COLO829 (cell line): ENCODE data around the gene WBP4.

Source experiments
- DNase-seq: peaks from one replicate; pipeline ENCODE4 v3.0.0; 2012; ENCODE audit warnings: low spot score

WBP4 gene

DNA sequence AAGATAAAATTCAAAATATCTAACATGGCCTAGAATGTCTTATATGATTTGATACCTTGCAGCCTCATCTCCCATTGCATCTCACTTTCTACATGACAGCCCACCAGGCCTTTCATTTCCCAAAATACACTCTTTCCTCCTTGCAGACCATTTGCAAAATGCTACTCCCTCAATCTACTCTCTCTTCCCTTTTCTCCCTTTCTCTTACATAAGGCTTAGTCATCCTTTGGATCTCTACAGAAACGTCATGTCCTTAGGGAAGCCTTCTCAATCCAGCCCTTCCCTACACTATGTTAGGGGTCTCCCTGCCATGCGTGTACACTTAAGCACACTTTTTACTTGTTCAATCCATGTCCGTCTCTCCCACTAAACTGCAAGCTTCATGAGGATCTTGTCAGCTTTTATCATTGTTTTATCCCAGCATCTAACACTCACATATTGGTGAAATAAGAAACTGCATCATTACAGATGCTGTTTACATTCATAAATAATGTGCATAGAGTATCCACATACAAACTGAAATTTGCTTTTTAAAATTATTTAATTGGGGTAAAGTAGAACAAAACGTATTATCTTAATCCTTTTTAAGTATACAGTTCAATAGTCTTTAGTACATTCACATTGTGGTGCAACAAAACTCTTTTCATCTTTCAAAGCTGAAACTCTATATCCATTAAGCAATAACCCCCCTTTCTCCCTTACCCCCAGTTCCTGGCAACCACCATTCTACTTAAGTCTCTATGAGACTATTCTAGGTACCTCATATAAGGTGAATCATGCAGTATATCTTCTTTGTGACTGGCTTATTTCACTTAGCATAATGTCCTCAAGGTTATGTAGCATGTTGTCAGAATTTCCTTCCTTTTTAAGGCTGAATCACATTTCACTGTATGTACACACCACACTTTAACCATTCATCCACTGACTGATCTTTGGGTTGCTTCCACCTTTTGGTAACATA is 11.5 kb upstream of the WBP4 start:
- no peak for DNase-seq

DNA sequence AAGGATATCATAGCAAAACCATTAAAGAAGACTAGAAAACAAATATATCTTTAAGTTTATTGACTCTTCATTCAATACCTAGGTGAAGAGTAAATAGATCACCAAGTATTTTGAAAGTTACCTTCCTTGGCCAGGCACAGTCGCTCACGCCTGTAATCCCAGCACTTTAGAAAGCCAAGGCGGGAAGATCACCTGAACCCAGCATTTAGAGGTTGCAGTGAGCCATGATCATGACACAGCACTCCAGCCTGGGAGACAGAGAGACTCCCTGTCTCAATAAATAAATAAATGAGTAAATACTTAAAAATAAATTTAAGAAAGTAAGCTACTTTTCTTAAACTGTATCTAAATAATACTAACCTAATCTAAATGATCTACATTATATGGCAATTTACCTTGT is 8.9 kb upstream of the WBP4 start:
- DNase-seq: no peak

DNA sequence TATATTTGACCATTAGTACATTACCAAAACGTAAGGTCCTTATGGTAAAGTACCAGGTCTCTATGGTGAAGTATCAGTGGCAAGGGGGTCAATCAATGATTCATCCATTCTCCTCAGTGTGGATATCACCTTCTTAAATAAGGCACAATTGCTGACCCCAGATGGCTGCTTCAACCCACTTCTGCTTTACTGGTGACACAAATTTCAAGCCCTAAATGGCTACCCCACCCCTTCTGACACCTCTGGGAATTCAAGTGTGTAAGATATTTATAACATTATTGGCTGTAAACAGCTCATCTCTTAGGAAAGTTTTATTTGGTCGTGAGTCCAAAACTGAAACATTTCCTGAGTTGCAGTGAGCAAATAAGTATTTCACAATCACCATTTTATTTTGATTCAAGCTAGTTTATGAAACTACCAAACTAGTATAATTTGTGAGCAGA is 7.9 kb upstream of the WBP4 start:
- DNase-seq: no peak

DNA sequence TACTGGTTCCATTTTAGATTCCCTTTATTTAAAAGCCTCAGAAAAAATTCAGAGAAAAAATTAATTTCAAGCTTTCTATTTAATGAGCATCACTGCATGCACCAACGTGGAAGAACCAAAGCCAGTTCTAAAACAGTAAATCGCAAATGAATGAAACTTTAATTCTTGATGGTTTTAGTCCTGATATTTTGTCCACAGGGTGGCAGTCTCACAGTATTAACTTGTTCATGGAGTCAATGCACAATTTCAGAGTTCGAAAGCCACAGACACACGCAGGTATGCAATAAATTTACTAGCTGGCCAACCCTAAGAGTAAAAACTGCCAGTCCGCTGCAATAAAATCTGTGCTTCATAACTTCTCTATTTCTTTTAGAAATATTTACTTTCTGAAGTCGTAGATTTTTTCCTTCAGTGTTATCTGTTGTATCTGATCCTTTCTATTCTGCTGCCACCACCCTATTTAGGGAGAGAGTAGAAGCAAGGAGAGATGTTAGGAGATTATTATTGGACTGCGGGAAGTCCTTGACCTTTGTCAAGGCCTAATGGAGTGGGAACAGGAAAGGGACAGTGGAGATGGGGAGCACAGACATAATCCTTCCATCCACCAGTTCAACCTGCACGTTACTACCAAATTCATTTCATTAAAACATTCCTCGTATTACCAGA is 7.0 kb upstream of the WBP4 start:
- DNase-seq: peak; percentile 21

DNA sequence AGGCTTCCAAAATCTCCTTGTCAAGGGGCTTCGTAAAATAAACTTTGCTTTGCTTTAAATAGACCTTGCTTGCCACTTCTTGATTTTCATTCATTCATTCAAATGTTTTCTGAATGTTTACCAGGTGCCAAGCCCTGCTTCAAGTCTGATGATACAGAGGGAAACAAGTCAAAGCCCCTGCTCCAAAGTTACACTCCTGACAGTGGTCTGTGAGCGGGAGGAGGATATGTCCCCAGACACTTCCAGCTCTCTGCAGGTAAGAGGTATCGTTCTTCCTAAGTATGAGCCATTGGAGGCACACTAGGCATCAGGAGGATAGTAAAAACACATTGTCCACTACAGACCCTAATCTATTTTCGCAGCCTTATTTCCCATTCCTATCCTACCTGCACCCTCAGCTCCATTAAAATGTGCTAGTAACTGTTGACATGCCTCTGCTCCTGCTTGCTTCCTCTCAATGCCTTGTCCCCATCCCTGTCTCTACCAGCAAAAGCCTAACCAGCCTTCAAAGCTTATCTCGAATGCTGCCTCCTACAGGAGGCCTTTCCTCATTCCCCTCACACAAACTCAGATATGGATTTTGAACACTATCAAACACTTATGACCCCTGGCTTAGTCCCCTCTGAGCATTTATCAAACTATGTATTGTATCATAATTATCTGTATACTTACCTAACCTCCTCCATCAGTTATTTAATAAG is 6.2 kb upstream of the WBP4 start:
- DNase-seq: no peak

DNA sequence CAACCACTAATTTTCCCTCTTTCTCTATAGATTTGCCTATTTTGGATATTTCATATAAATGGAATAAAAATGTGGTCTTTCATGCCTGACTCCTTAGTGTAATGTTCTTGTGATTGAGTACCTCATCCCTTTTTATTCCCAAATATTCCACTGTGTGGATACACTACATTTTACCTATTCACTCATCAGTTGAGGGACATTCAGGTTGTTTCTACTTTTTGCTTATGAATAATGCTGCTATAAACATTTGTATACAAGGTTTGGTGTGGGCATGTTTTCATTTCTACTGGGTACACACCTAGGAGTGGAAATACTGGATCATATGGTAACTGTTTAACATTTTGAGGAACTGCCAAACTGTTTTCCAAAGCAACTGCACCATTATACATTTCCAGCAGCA is 5.1 kb upstream of the WBP4 start:
- DNase-seq: no peak

DNA sequence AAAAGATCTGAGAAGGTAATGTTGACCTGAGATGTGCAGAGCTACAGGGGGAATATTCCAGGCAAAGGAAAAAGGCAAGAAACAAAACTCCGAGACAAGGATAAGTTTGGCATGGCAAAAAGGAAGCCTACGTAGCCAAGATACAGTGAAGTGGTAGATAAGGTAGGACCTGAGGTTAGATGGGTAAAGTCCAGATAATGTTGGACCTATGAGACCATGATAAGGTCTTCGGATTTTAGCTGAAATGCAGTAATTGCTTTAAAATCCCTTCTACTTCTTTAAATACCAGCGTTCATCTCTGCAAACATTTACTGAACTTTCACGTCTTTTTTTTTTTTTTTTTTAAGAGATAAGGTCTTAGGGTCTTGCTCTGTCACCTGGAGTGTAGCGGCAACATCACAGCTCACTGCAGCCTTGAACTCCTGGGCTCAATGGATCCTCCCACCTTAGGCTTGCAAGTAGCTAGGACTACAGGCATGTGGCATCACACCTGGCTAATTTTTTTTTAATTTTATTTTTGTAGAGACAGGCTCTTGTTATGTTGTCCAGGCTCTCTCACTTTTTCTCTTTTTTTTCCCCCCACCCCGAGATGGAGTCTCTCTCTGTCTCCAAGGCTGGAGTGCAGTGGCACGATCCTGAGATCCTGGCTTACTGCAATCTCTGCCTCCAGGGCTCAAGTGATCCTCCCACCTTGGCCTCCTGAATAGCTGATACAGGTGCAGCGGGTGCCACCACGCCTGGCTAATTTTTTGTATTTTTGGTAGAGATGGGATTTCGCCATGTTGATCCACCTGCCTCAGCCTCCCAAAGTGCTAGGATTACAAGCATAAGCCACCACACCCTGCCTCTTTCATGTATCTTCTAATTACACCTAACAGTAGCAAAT is 4.2 kb upstream of the WBP4 start:
- no peak for DNase-seq

DNA sequence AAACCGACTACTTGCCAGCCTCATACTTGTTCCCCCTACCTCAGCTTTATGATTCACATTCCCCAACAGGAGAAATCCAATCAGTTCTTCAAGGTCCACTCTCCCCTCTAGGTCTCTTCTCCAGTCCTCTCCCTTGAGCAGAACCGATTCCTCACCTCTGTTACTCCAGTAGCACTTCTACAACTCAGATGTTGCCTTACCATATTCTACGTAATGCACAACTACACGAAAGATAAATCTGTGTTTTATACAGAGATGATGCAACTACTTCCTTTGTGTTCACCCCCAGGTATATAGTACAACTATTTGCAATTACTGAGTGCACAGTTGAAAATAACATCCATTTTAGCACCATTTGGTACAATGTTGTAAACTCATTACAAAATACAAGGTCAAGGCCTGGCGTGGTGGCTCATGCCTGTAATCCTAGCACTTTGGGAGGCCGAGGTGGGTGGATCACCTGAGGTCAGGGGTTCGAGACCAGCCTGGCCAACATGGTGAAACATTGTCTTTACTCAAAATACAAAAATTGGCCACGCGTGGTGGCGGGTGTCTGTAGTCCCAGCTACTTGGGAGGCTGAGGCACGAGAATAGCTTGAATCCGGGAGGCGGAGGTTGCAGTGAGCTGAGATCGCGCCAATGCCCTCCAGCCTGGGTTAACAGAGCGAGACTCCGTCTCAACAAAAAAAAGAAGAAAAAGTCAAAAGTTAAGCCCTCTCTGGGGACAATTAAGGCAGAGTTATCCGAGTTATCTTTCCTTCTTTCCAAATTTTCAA is 2.8 kb upstream of the WBP4 start:
- no peak for DNase-seq

DNA sequence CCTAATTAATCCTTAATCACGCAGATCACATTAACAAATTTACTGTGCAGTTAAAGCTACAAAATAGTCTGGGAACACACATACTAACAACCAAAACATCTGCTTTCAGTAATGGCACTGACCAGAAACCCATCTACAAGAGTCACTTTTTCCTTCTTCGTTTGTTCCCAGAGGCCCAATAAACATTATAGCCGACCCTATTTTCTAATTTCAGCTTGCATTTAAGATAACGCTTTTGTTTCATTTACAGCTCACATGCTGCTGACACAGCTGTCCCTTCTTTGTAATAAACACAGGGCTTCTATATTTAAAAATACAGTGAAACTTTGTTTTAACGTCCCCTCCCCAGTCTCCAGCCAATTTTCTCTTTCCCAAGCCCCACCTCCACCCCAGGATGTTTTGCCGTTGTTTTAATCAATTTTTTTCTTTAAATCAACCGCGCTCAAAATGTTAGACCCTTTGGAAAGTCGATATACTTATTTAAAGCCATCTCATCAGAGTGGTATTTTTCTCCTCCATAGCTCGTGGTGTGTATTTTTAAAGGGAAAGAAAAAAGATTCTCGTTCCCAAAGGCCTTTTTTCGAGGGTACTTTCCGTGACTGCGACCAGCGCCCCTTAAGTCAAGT is 1.7 kb upstream of the WBP4 start:
- peak; percentile 30 for DNase-seq

DNA sequence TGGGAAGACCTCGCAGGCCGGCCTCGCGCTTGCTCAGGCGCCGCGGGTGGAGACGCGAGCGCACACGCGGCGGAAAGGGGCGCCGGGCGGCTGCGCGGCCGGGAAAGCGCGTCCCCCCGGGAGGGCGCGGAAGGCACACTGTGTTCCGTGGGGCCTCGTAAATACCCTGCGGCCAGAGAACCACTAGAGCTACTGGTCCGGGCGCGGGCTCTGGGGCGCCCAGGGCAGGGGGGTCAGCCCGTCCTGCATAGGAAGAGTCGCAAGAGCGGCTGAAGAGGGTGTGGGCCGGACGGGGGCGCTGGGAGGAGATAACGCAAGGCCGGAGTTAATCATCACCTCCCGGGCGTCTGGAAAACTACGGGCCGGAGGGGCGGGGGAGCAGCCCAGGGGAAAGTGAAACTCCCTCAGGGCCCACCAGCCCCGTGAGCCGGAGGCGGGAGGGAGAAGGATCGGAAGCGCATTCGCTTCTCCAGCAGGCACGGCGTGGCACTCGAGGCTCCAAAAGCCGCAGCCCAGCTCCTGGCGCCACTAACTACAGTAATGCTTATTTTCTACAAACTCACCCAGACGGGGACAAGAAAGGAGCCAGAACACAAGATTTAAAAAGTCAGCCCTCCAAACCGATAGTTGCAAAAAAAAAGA is 1.1 kb upstream of the WBP4 start:
- DNase-seq: peak; percentile 45

DNA sequence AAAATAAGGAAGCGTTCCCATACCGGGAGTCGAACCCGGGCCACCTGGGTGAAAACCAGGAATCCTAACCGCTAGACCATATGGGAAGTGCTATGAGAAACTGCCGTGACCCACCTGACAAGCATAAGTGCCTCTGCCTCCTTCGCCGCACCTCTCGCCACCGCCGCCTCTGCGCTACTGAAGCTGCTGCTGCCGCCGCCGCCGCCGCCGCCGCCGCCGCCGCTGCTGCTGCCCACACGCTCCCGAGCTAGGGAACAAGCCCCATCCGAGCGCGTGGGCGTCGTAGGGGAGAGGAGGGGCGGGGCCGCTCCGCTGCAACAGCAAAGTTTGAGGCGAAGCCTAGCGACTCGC is 610 bp upstream of the WBP4 start:
- DNase-seq: peak; percentile 54

DNA sequence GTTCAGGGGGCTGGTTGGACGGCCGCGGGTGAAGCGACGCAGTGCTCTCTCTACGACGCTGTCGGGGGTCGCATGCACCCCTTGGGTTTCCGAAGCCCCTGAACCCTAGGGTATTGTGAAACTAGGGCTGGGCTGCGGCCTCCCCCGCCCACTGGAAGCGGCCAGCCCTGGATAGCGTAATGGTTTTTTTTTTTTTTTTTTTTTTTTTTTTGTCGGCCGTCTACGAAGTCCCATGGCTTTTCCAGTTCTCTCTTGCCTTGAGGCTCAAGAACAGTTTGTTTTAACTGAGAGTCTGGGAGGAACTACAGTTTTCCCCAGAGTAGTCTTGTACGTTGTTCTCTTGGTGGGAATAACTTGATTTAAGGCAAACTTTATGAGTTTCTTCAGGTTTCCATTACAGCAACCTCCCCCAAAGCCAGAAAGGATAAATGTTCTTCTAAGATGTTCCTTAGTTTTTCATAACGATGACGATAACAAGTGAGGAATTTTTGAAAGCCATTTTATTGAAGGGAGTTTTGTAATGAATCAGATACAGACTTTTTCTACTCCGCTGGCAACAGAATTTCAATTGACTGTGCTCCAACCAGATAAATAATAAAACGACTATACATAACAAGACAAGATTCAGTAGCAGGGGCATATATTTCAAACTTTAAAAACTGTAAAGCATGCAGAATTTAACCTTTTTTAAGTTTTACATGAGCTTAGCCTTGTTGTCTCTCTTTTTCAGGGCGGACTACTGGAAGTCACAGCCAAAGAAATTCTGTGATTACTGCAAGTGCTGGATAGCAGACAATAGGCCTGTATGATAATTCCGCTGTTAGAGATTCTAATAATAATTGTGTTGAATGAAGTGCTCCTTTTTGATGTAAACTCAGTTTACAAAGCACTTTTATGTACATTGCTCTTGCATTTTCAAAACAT is 867 bp downstream of the WBP4 start:
- DNase-seq: peak; percentile 71

DNA sequence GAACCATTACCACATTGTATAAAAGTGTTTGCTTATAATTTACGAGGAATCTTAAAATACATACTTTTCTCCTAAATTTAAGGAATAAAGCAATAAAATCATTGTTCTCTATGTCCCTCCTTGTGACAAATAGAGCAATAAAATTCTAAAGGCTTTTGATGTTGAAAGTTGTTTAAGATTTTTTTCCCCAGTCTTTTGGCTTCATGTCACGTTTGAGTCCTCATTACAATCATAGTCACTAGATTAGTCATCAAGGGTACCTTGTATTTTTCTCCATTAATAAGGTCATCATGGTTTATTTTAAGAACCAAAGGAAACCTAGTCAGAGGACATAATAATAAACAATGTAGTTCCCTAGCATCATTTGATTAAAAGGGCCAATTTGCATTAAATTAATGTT is 3.2 kb downstream of the WBP4 start:
- DNase-seq: peak; percentile 45

DNA sequence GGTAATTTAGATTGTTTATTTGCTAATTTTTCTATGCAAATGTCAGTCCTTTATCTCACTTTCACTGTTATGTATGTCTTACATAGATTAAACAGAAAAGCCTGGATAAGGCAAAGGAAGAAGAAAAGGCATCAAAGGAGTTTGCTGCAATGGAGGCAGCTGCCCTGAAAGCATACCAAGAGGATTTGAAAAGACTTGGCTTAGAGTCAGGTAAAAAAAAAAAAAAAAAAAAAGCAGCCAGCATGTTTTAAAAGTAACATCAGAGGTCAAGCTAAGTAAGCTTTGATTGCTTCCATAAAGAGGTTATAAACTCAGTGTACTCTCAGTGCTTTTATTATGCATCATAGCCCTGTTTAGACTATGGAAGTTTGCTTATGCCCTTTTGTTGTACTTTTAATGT is 3.8 kb downstream of the WBP4 start:
- no peak for DNase-seq

DNA sequence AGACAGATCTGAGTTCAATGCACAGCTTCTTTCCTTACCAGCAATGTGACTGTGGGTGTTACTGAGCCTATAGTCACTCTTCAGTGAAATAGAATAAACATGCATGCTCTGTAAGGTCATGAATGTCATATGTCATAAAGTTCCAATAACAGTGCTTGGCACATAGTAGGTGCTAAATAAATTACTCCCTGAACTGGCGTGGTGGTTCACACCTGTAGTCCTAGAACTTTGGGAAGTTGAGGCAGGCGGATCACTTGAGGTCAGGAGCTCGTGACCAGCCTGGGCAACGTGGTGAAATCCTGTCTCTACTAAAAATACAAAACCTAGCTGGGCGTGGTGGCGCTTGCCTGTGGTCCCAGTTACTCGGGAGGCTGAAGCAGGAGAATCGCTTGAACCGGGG is 13.2 kb downstream of the WBP4 start:
- DNase-seq: no peak

DNA sequence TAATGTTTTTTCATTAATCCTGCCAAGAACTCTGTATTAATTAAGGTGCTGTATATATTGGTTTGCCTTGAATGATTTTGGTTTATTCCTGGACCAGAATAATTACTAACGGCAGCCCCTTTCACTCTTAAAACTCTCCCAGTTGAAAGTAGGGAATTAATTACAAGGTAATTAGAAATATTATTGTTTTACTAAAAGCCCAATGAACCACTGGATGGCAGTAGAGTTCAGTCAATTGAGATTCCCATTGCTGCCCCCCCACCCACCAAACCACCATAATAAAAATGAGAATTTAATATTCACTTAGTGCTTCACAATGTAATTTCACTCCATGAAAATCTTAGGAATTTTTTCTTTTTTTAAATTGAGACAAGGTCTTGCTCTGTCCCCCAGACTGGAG is 13.7 kb downstream of the WBP4 start:
- DNase-seq: peak; percentile 54

DNA sequence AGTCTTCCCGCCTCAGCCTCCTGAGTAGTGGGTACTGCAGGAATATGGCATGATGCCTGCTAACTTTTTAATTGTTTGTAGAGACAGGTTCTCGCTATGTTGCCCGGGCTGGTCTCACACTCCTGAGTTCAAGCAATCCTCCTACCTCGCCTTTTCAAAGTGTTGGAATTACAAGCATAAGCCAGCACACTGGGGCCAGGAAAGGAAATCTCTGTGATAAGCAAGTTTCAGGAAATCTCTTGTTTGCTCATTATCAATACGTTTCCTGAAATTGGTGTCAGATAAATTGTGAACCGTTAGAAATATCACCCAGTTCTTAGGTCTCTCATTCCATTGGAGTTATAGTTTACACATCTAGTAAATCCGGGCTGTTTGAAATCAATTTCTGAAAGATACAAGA is 14.2 kb downstream of the WBP4 start:
- DNase-seq: no peak

DNA sequence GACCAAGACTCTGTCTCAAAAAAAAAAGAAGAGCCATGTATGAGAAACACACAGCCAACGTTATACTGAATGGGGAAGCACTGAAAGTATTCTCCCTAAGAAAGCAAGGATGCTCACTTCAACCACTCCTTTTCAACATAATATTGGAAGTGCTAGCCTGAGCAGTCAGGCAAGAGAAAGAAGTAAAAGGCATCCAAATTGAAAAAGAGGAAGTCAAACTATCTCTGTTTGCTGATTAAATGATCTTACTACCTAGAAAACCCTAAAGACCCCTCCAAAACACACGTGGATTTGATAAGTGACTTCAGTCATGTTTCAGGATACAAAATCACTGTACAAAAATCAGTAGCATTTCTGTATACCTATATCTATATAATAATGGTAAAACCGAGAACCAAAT is 16.2 kb downstream of the WBP4 start:
- DNase-seq: no peak

DNA sequence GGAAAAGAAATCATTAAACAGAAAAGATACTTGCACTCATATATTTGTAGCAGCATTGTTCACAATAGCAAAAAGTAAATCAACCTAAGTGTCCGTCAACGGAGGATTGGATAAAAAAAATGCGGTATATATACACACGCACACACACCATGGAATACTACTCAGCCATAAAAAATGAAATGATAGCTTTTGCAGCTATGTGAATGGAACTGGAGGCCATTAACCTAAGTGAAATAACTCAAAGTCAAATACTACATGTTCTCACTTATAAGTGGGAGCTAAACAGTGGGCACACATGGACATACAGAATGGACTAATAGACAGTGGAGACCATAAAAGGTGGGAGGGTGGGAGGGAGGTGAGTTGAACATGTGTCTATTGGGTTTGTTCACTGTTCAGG is 18.4 kb downstream of the WBP4 start:
- DNase-seq: no peak
